MCF 10A (cell line): ENCODE data around the gene TIAM2. TPM values are rescaled to one million over a fixed set of nuclear protein-coding genes. Genes with fewer than 3 reads are reported as not detected.

ENCODE experiments used
- BruUV-seq: library from RNA; stranded (reverse); fragments of 400-500 nt; replicated peaks from 2 replicates; lab custom pipeline; 2021; lab: Mats Ljungman, UMichigan
- CTCF ChIA-PET: fragments of 300-600 bp; sonication (Branson Sonifier 250); formaldehyde crosslinking; extraction: SDS; loops from one replicate; lab custom pipeline; 2021; ENCODE audit warnings: antibody characterized with exemption, inconsistent platforms; lab: Yijun Ruan, JAX
- POLR2A ChIA-PET: fragments of 300-600, 350-650 bp; sonication (Branson Sonifier 250); formaldehyde crosslinking; extraction: SDS; loops from one replicate; lab custom pipeline; 2020; ENCODE audit warnings: antibody characterized with exemption, inconsistent platforms; lab: Yijun Ruan, JAX
- DNase-seq: peaks from one replicate; pipeline ENCODE4 v3.0.0-alpha.2; 2018; ENCODE audit not compliant: unreplicated experiment
- H3K27ac Mint-ChIP-seq: one replicate; pipeline ENCODE4 v1.8.0; 2022; ENCODE audit warnings: mild to moderate bottlenecking, low read depth, mixed read lengths; ENCODE audit not compliant: unreplicated experiment
- H3K27me3 Mint-ChIP-seq: one replicate; pipeline ENCODE4 v1.8.0; 2022; ENCODE audit warnings: mixed read lengths; ENCODE audit not compliant: insufficient read depth, unreplicated experiment
- H3K36me3 Mint-ChIP-seq: one replicate; pipeline ENCODE4 v1.8.0; 2022; ENCODE audit warnings: mild to moderate bottlenecking, moderate library complexity, mixed read lengths; ENCODE audit not compliant: insufficient read depth, unreplicated experiment
- H3K4me1 Mint-ChIP-seq: one replicate; pipeline ENCODE4 v1.8.0; 2022; ENCODE audit warnings: mixed read lengths; ENCODE audit not compliant: insufficient read depth, unreplicated experiment
- H3K4me3 Mint-ChIP-seq: one replicate; pipeline ENCODE4 v1.8.0; 2022; ENCODE audit warnings: mild to moderate bottlenecking, moderate library complexity, mixed read lengths; ENCODE audit not compliant: unreplicated experiment
- H3K9me3 Mint-ChIP-seq: one replicate; pipeline ENCODE4 v1.8.0; 2022; ENCODE audit warnings: mixed read lengths; ENCODE audit not compliant: unreplicated experiment
- CTCF ChIP-seq: fragments of 200-600 bp; IDR thresholded peaks from one replicate; pipeline ENCODE4 v1.8.0; 2022; ENCODE audit warnings: antibody characterized with exemption, mild to moderate bottlenecking; ENCODE audit not compliant: unreplicated experiment
- intact Hi-C: fragments of 100-400 bp; cut with micrococcal nuclease; formaldehyde crosslinking; loops from 2 replicates; pipeline ENCODE4 v1.14.1; 2022
- total RNA-seq: library from RNA; stranded (reverse); gene quantifications from 2 replicates; pipeline ENCODE4 v1.2.3, GENCODE V29; 2022

The TIAM2 gene
- total RNA-seq, 1 experiment from 2014 or later = 3.1 TPM

GRCh38 chr6:155036907-155037306, 41.8 kb downstream of the TIAM2 start:
- H3K4me1 Mint-ChIP-seq = peaks cover 3% of the 10 kb centered on the region
- no TSS peak for BruUV-seq
- intact Hi-C loops = no loop called here
- no peak overlapping the region for H3K27ac Mint-ChIP-seq
- ChIA-PET POLR2A (interaction anchor here (0.6 to 0.7 kb wide), 2 partner anchors 18 to 357 kb away, joined by 3 to 7 read pairs; no protein-coding TSS in a partner anchor), CTCF (interaction anchor here (0.6 to 1.5 kb wide), 2 partner anchors 18 to 86 kb away, joined by 4 to 5 read pairs; no protein-coding TSS in a partner anchor)
- no peak for DNase-seq
- no peak overlapping the region for H3K4me3 Mint-ChIP-seq
- no peaks in the 10 kb centered on the region for H3K27me3 Mint-ChIP-seq
- no peaks in the 10 kb centered on the region for H3K9me3 Mint-ChIP-seq
- TF ChIP-seq CTCF = no peak
- H3K36me3 Mint-ChIP-seq = no peaks in the 10 kb centered on the region

GRCh38 chr6:155038104-155038503, 43.0 kb downstream of the TIAM2 start:
- Mint-ChIP-seq H3K9me3 (no peaks in the 10 kb centered on the region), H3K27ac (no peak overlapping the region), H3K4me1 (no peaks in the 10 kb centered on the region), H3K36me3 (no peaks in the 10 kb centered on the region), H3K27me3 (no peaks in the 10 kb centered on the region), H3K4me3 (no peak overlapping the region)
- no peak for DNase-seq
- TF ChIP-seq CTCF = no peak
- no TSS peak for BruUV-seq
- intact Hi-C loops = no loop called here
- ChIA-PET POLR2A (no interaction called here), CTCF (no interaction called here)

GRCh38 chr6:155038527-155038926, 43.4 kb downstream of the TIAM2 start:
- H3K4me3 Mint-ChIP-seq = no peak overlapping the region
- no peaks in the 10 kb centered on the region for H3K36me3 Mint-ChIP-seq
- intact Hi-C loops = no loop called here
- H3K27me3 Mint-ChIP-seq = no peaks in the 10 kb centered on the region
- no peak for DNase-seq
- CTCF ChIA-PET = no interaction called here
- no peak for TF ChIP-seq CTCF
- no peaks in the 10 kb centered on the region for H3K9me3 Mint-ChIP-seq
- H3K27ac Mint-ChIP-seq = no peak overlapping the region
- H3K4me1 Mint-ChIP-seq = no peaks in the 10 kb centered on the region
- POLR2A ChIA-PET = no interaction called here
- no TSS peak for BruUV-seq

GRCh38 chr6:155039618-155040017, 44.5 kb downstream of the TIAM2 start:
- BruUV-seq = no TSS peak
- Mint-ChIP-seq H3K4me3 (no peak overlapping the region), H3K9me3 (no peaks in the 10 kb centered on the region), H3K27ac (no peak overlapping the region), H3K36me3 (no peaks in the 10 kb centered on the region), H3K4me1 (no peaks in the 10 kb centered on the region), H3K27me3 (no peaks in the 10 kb centered on the region)
- DNase-seq = no peak
- TF ChIP-seq CTCF = no peak
- CTCF ChIA-PET = no interaction called here
- POLR2A ChIA-PET = no interaction called here
- intact Hi-C loops = no loop called here
